Activated T-helper 1 cell treated with Interleukin-2 at 50 U/mL for 16 hours (primary cell): ENCODE results near the gene PDE6H.

ENCODE experiments used
- DNase-seq: peaks from one replicate; pipeline ENCODE4 v3.0.0-alpha.2; 2020; ENCODE audit warnings: low read depth

Gene PDE6H

DNA sequence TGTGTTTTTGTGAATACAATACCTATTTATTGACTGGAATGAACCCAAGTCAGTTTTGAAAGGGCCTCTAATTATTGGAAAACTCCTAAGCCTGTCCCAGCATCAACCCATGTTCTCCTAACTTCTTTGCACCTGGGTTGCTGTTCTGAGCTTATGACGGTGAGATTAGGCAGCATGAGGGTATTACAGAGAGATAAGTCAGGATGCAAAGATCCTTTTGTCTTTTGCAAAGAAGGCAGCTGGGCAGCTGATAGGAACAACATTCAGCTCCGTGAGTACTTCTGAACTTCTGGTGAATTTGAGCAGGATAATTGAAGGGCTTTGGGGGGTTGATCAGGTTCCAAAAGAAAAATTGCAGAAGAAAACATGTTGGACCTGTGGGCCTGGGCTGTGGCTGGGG is at the start of gene PDE6H:
TSS of gene PDE6H (plus strand) at position 227 of the 400 bp plus-strand sequence. CDS start 4,971 bp downstream, outside the sequence.
- no peak for DNase-seq

DNA sequence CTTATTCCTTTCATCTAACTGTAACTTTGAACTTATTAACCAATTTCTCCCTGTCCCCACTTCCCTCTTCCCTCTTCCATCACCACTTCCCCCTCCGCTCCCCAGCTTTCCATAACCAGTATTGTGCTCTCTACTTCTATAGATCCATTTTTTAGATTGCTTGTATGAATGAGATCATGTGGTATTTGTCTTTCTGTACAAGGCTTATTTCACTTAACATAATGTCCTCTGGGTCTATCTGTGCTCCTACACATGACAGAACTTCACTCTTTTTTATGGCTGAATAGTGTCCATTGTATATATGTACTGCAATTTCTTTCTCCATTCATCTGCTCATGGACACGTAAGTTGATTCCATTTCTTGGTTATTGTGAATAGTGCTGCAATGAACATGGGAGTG is 48.9 kb upstream of the PDE6H start:
- DNase-seq, result no peak

DNA sequence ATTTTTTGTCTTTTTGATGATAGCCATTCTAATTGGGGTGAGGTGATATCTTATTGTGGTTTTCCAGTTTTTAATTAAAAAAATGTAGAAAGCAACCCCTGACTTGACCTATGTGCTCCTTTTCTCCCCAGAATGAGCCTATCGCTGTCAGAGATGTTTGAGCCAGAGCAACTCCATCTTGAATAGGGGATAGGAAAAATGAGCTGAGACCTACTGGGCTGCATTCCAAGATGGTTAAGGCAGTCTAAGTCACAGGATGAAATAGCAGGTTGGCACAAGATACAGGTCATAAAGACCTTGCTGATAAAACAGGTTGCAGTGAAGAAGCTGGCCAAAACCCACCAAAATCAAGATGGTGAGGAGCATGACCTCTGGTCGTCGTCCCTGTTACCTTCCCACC is 48.3 kb upstream of the PDE6H start:
- no peak for DNase-seq

DNA sequence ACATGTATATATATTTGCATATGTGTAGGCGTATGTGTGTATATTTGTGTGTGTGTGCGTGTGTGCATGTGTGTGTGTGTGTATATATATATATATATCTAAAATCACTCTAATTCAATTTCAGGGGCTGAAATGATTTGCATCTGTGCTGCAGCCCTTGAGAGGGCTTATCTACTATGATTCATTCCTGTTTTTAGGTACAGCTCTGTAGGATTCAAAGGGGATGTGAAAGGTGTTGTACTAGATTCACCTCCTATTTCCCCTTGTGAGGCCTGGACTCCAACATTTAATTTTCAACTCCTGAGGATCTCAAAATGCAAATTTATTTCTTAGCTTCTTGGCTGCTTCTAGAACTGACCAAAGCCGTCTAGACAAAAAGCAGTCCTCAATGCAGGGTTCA is 45.6 kb upstream of the PDE6H start:
- DNase-seq, result no peak

DNA sequence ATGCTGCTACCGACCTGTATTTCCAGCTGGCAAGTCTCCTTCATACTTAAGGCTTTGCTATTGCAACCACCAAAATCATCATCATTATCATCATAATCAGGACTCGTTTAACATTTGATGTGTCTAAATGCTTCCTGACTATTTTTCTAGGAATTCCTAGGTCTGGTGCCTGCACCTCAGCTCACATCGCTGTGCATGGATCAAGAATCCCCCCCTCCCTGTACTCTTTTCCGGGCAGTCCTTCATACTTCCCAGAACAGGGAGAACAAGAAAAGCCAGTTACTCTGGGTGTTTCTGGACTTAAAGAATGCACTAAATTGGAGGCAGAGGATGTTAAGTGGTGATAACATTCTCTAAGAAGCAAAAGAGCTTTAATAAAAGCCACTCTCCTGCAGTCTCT is 43.9 kb upstream of the PDE6H start:
- no peak for DNase-seq

DNA sequence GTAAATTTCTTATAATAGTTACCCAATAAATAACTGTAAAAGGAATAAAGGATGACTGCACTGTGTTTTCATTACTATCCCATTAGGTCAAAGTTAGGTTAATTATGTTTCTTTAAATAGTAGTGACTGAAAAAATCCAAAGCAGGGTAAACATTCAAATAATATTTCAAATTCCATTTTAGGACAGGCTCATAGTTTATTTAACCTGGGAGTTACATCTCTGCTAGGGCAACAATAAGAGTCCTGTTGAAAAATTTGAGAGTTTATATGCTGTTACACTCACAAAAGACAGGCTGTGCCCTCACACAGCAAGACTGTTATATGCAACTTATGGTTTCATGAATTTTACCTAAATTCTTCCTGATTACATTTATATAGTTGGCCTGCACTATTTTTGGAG is 42.5 kb upstream of the PDE6H start:
- DNase-seq, result no peak

DNA sequence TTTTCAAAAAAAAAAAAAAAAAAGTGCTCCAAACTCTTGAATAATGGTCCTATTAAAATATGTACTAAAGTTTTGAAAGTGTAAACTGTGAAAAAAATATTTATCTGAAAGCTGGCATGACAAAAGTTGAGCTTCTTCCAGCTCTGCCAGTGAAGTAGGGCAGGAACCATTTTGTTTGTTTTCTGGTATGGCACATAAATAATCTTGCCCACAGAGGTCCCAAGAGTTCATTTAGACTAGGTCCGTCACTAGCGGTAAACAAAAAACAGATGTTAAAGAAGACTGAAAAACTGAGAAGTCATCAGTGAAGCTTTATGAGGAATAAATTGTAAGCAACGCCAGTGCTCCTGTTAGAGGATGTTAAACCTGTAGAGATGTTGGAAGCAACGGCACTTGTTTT is 41.5 kb upstream of the PDE6H start:
- no peak for DNase-seq

DNA sequence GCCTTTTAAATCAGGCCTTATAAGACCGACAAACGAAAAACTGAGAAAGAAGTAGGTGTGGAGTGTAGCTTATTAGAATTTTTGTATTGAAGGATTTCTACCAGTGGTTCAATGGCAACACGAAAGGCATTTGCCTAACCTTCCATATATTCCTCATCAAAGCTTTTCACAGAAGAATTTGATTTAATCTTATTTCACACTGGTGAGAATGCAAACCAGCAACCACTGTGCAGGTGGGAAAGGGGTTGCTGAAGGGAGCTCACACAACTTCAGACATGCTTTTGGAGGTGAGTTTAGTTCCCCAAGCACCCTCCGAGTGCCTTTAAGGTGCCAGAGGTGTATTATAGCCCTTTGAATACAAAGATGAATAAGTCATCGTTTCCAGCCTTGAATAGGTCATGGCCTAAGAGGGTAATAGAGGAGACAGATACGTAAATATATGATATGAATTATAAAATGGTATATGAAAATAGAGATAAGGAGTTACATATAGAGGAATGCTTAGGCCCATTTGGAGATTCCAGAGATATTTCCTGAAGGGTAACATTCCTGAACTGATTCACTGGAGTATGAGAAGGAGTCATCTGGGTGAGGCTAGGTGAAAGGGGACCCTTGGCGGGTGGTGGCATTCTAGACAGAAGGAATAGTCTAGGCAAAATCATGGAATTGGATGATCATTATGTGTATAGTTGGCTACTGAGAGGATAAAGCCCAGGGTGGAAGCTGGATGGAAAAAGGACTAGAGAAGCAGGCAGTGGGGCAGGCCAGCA is 40.9 kb upstream of the PDE6H start:
- no peak for DNase-seq

DNA sequence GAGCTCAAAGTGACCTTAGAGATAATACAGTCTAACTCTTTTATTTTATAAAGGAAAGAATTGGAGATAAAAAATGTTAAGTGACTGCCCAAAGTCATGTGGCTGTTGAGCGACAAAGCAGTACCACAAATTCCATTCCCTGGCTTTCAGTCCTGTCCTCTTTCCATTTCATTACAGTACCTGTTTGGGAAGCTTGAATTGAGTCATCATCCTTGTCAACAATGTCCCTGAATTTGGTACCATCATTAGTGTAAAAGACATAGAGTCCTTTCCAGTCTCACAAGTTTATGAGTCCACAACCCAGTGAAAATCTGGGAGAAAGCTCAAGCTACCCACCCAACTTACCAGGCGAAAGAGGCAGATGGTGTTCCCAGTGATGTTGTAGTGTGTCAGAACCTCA is 38.3 kb upstream of the PDE6H start:
- no peak for DNase-seq

DNA sequence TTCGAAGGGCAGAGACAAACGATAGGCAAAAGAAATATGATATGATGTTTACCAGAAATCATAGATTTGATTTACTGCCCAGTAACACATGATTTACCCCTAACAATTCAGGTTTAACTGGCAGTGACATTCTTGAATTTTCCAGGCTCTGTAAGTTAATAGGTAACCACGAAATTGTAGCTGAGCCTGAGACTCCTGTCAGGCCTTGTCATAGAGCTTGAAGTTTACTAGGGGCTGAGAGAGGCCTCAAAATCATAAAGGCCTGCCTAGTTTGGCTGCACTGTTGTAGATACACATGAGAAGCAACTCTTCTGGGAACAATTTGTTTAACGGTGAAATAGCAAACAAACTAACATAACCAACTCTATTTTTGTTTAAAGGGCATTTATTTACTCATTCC is 37.8 kb upstream of the PDE6H start:
- DNase-seq, result no peak

DNA sequence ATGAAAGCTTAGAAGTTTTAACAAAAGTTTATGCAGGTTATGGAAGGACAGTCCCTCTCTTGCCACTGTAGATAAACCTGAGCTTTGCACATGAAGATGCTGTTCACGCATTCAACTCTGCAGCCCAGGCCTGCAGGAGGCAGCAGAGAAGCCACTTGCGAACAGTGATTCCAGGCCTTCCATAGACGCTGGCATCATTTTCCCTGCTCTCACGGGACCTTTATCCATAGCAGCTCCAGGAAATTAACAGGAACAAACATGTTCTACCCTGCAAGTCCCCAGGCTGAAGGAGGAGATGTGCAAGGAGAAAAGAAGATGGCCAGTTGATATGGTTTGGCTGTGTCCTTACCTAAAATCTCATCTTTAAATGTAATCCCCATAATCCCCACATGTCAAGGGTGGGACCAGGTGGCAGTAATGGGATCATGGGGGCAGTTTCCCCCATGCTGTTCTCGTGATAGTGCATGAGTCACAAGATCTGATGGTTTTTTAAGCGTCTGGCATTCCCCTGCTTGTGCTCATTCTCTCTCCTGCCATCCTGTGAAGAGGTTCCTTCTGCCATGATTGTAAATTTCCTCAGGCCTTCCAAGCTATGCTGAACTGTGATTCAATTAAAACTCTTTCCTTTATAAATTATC is 36.5 kb upstream of the PDE6H start:
- no peak for DNase-seq

DNA sequence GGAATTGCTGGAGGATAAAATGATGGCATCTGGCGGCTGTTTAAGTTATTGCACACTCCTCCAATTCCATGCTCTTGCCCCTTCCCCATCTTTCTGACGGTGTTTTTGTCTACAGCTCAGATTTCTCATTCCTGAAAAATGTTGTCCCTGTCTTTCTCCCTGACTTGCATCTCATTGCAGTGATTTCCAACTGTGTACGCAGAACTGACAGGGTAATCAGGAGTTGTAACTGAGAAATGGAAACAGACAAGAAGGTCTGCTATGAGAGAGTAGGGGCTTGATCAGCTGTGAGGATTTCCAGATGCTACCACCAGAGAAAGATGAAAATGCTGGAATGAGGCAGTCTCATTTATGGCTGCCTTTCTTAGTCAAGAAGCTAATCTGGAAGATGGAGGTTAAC is 35.8 kb upstream of the PDE6H start:
- no peak for DNase-seq

DNA sequence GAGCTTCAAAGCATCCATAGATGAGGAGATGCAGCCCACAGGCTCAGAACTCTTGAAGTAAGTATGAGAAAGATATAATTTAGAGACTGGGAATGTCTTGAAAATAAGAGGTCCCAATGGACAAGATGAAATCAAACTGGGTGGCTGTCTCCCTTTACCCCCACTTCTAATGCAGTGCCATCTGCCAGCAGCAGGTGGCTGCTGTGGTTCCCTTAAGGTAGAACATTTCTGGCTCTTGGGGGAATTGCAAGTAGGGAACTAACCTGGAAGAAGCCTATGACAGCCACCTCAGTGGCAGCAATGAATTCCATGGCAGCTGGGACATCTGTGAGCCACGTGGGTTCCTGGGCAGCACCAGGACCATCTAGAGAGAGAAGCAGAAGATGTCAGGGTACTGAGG is 35.2 kb upstream of the PDE6H start:
- DNase-seq, result no peak

DNA sequence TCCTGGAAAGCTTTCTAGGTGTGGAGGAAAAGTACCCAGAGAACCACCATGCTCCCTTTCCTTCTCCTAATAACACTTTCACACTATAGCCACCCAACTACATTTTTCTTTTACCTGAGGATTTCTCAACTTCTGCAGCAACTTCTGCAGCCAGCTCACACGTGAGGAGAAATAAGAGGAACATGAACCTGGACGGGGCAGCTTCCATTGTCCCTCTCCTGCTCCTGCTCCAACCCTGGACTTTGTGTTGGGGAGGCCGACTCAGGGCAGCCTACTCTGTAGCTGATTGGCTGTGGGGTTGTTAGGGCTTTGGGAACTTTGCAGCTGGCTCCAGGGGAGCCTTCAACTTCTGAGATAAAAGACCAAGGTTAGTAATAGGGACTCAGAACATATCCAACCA is 34.5 kb upstream of the PDE6H start, which contains the start of gene ERP27:
TSS of gene ERP27 (minus strand) at position 237 of the 400 bp plus-strand sequence. CDS start at position 208, 29 bp downstream.
- DNase-seq, result no peak

DNA sequence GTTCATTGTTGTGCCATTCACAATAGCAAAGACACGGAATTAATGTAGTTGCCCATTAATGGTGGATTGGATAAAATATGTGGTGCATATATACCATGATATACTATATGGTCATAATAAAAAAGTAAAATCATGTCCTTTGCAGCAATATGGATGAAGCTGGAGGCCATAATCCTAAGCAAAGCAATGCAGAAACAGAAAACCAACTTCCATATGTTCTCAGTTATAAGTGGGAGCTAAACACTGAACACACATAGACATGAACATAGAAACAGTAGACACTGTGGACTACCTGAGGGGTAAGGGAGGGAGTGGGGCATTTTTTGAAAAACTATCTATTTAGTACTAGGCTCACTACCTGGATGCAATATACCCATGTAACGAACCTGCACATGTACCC is 31.5 kb upstream of the PDE6H start:
- no peak for DNase-seq

DNA sequence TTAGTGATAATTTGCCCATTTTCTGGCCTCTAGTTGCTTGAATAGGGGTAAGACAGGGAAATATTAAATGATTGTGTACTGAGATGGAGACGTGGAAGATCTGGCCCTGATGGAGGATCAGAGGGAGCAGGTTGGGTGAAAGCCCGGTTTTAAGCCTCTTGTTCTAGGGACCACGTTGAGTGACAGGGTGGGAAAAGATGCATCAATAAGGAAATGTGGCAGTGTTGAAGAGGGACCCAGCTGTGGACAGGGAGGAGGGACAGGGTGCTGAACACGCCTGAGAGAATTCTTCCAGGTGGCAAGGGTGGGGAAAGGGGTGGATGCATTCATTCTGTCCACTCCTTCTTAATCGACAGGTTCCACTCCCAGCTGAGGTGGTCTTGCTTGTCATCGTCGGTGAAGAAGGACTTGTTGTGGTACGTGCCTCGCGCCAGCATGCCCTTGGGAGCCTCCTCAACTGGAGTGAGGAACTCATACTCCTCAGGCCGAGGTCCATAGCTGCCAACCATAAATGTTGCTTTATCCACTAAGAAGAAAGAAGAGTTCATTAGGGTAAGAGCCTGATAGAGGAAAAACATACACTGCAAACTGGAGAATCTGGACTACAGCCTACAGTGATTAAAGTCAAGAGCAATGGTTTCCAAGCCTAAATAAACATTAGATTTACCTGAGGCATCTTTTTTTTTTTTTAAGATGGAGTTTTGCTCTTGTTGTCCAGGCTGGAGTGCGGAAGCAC is 30.5 kb upstream of the PDE6H start:
- DNase-seq, result no peak

DNA sequence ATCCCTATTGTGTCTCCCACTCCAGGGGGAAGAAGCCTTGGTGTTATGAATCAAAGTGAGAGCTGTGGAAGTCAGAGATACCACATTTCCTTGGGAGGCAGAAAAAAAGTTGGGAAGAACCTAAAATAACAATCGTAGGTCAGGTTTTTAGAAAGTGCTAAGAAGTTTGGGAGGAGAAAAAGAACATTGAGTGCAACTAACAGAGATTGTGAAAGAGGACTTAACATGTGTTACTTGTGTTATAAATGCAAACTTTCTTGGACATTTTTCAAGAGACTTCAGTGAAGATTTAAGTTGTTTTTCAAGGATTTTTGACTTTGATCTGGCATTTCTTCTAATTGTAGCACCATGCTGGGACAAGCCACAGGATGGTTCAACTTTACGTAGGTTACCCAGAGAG is 26.7 kb upstream of the PDE6H start:
- DNase-seq, result no peak

DNA sequence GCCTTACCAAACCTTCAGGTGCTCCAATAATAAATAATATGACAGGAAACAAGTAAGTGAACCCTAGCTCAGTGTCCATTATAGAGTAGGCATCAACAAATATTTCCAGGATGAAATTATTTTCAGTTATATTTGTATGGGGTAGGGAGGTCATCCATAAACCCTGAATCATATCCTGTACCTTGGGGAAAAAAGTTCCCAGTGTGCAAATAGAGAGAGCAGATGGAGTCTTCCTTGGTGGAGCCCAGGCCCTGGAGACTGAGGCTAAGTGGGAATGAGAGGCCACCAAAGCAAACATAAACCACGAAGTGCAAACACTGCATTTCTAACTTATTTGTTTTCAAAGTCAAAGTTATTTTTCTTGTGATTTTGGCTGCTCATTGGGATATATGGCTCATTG is 26.0 kb upstream of the PDE6H start:
- DNase-seq, result no peak

DNA sequence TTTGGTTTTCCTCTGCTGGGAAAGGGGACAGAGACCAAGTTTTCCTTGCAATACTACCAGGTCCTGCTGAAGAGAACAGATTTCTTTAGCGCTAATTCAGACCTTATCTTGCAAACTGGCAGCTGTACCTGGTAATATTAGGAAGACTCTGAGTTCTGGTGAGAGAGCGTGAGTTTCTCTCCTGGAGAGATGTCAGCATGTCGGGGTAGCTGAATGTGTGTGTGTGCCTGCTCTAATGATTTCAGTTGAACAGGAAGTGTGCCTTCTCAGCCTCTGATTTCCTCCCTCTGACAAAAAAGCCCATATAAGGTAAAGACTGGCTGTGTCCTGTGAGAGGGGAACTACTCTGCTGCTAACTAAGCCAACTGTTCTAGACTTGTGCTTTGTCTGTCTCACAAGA is 24.2 kb upstream of the PDE6H start:
- no peak for DNase-seq

DNA sequence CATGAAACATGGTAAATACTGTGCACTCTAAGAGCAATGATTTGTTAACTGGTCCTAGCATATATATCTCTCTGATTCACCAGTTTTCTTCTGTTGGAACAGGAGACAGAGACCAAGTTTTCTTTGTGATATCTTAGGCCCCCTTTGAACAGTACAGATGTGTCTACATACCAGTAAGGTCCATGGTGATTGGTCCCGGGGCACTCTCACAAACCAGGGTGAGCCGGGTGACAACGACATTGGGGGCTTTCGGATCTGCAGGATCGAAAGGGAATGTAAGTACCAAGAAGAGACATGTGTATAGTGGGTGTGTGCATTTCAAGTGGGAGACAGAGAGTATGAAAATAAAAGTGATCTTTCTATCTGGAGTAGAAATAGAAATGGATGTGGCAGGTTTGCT is 23.2 kb upstream of the PDE6H start:
- no peak for DNase-seq

DNA sequence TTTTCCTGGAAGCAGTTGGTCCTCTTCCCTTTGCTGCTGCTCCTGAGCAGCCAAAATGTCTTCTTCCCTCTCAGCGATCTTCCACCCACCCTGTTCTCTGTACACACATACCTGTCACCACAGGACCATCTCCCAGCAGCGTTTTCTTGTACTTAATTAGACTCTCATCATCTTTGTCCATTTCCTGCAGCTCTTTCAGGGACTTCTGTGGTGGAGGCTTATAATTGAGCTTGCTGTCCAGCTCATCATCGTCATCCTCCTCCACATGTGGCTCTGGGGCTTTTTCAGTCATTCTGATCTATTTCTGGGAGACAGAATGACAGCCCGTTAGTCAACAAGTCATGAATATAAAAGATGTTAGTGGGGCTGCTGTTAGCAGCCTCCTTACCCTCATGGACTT is 22.4 kb upstream of the PDE6H start:
- no peak for DNase-seq

DNA sequence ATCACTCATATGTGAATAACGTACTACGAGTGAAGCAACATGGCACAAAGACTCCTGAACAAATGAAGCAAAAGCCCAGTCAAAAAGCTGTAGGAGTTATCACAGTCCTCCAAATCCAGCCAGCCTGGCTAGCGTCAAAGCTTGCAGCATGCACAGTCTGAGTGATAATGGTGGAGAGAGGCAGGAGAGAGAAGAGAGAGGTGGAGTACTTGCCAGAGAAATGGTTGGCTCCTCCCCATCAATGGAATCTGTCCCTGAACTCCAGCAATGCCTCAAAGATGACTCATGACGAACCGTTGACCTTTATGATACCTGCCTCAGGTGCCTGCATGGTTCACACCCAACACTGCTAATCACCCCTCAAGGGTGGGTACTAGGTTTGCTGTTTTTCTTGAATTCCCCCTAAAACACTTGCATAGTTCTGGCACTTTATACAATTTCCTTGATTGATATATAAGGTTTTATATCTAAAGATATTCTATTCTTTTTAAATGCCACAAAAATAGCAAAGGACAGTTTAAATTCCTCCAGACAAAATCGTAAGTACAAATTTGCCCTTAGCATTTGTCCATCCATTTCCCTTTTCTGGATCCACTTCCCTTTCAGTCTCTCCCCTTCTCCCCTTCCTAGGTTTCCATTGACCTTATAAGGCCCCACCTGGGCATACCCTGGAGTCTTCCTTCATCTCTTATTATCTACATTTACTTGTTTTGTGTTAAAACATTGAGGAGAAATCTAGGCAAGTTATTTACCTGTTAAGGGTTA is 21.7 kb upstream of the PDE6H start:
- DNase-seq, result no peak
